Fibroblast of skin of scalp (primary cell): ENCODE data around the gene SCTR.
"Not testable (repeated sequence)": the region's sequence is repeated elsewhere in the genome, so short reads cannot be mapped to it uniquely, and the experiment has no call there.

ENCODE experiments used
- DNase-seq: peaks from one replicate; pipeline ENCODE4 v3.0.0-alpha.2; 2013

SCTR gene

DNA sequence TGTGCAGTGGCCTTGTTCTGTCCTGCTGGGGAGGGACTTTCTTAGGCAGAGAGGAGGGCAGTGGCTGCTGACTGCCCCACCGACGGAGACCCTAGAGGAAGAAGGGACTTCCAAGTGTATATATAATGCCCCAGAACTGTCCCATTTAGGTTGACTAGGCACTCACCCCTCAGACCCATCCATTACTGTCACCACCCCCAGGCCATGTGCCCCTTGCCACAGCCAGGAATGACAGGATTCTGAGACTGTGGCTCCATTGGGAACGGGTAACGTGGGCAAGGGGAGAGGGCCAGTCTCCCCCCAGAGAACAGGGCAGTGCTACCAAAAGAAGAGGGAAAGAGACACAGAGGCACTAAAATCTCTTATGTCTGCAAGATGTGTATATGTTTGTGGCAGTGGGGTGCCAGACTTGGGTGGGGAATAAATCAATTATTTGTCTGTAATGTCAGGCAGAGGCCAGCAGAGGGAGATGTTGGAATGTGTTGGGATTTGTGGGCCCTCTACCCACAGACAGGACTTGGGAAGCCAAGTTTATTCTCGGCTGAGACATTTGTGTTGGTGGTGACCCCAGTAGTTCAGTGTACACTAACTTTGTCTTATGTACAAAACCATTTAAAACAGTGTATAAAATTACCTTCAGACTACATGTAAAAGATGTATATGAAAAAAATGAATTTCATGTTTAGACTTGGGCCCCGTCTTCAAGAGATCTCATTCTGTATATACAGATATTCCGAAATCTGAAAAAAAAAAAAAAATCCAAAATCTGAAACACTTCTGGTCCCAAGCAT lies 116.7 kb downstream of the SCTR start:
- DNase-seq: peak; percentile 60

GRCh38 chr2:119405151-119405550 lies 119.1 kb downstream of the SCTR start:
- DNase-seq: no peak

- not testable (repeated sequence) for DNase-seq
Observed at GRCh38 chr2:119403618-119404017, 120.7 kb downstream of the SCTR start.

DNA sequence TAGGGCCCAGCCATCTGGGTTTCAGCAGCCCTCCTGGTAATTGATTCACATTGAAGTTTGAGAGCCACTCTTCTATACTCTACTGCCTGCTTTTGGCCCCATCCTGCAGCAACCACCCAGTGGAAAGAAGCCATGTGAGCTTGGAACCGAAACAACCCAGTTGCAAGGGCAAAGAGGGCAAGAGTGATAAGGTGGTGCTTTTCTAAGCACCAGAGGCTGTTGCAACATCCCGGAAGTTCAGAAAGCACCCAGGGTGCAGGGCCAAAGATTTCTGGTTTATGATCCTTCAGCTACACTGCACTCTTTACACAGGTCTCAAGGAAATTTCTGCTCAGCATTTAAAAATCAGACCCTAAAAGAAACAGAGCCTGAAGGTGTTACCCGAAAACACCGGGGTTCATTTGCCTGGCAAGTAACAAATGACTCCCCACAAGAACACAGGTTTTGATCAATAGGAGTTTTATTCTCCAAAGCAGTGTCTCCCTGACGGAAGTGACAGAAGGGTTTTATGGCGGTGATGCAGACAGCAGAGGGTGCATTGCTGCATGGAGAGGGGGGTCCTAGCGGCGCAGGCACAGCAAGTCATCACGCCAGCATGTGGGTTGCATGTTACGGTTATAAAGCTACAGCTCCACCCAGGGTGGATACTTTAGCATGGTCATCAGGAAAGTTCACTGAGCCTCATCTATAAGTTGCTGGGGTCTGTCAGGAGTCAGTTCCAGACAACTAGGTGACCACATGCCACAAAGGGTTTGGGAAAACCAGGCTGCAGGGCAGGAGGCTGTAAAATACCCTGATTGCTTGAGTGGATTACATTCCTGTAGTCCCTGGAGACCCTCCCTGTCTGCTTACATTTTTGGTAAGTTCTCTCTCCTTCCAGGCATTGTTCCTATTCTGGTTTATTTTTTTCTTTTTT lies 121.4 kb downstream of the SCTR start:
- no peak for DNase-seq

- DNase-seq: no peak
Observed at GRCh38 chr2:119402106-119402505, 122.2 kb downstream of the SCTR start.

DNA sequence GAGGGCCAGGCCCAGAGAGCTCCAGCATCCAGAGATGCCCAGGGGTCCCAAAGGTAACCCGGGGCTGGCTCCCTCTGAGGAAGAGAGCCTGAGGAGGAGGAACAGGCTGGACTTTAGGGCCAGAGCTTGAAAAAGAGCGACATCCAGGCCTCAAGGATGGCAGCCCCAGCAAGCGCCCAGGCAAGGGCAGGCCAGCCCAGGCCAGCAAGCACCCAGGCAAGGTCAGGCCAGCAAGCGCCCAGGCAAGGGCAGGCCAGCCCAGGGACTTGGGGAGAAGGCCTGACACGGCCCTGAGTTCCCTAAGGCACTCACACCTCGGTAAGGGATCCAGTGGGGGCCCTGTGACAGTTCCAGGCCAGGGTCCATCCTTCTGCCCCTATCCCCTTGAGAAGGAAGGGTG lies 127.1 kb downstream of the SCTR start:
- no peak for DNase-seq

- no peak for DNase-seq
Observed at GRCh38 chr2:119393971-119394748, 130.1 kb downstream of the SCTR start.
